CD4-positive, alpha-beta T cell (primary cell): Measurements from ENCODE around the gene RHOA. TPM values are rescaled to one million over a fixed set of nuclear protein-coding genes. Genes with fewer than 3 reads are reported as not detected.

Experiments used
- ATAC-seq: fragments of 200-7000 bp; cut with Tn5 transposase; one replicate; pipeline ENCODE4 v1.10.0; 2022; ENCODE audit warnings: mild to moderate bottlenecking; ENCODE audit not compliant: poor library complexity
- CTCF ChIA-PET: fragments of 350-600 bp; sonication (Branson Sonifier 250); formaldehyde crosslinking; loops from one replicate; lab custom pipeline; 2021; ENCODE audit warnings: antibody characterized with exemption, inconsistent platforms; lab: Charles Lee
- POLR2A ChIA-PET: fragments of 350-600 bp; sonication (Branson Sonifier 250); formaldehyde crosslinking; loops from one replicate; lab custom pipeline; 2021; ENCODE audit warnings: antibody characterized with exemption, inconsistent platforms; lab: Charles Lee
- DNase-seq, 14 experiments: peaks; one replicate each; pipeline ENCODE4 v3.0.0-alpha.2; 2013 to 2020; ENCODE audit warnings: mixed read lengths in 2 of 14
- H3K27ac ChIP-seq, 2 donors: one replicate each; pipeline versions ENCODE4 v1.5.1 to v1.7.0; 2013; ENCODE audit warnings: low read length in 2 of 2, low read depth in 1 of 2, mild to moderate bottlenecking in 1 of 2
- H3K27me3 ChIP-seq, 2 experiments: 1 replicate in 1 of 2; 2 replicates in 1 of 2; pipeline versions ENCODE4 v1.6.1 to v1.7.0; 2013; ENCODE audit warnings: low read length in 2 of 2, control low read depth in 1 of 2, mild to moderate bottlenecking in 1 of 2, moderate library complexity in 1 of 2; ENCODE audit not compliant: insufficient read depth in 2 of 2, control insufficient read depth in 1 of 2
- H3K36me3 ChIP-seq: one replicate; pipeline ENCODE4 v1.6.1; 2013; ENCODE audit warnings: low read length, control low read depth; ENCODE audit not compliant: insufficient read depth
- H3K4me1 ChIP-seq: one replicate; pipeline ENCODE4 v1.6.1; 2013; ENCODE audit warnings: low read length, control low read depth; ENCODE audit not compliant: insufficient read depth
- H3K4me3 ChIP-seq: one replicate; pipeline ENCODE4 v1.5.1; 2013; ENCODE audit warnings: mild to moderate bottlenecking, low read length, moderate library complexity
- H3K9me3 ChIP-seq, 2 experiments: 1 replicate in 1 of 2; 2 replicates in 1 of 2; pipeline versions ENCODE4 v1.6.1 to v1.7.0; 2013; ENCODE audit warnings: low read length in 2 of 2, mild to moderate bottlenecking in 2 of 2, control low read depth in 1 of 2, moderate library complexity in 1 of 2; ENCODE audit not compliant: control insufficient read depth in 1 of 2, insufficient read depth in 1 of 2
- H3K27ac Mint-ChIP-seq: one replicate; pipeline ENCODE4 v1.8.0; 2020; ENCODE audit warnings: mixed read lengths
- H3K27me3 Mint-ChIP-seq: one replicate; pipeline ENCODE4 v1.8.0; 2021; ENCODE audit warnings: mixed read lengths
- H3K36me3 Mint-ChIP-seq: one replicate; pipeline ENCODE4 v1.8.0; 2021; ENCODE audit warnings: low read depth, mixed read lengths
- H3K4me1 Mint-ChIP-seq: one replicate; pipeline ENCODE4 v1.8.0; 2021; ENCODE audit warnings: low read depth, mixed read lengths
- H3K4me3 Mint-ChIP-seq: one replicate; pipeline ENCODE4 v1.8.0; 2020; ENCODE audit warnings: mild to moderate bottlenecking, mixed read lengths
- H3K9me3 Mint-ChIP-seq: one replicate; pipeline ENCODE4 v1.8.0; 2020; ENCODE audit warnings: mixed read lengths
- CTCF ChIP-seq: fragments of 200-600 bp; IDR thresholded peaks from one replicate; pipeline ENCODE4 v1.8.0; 2022; ENCODE audit warnings: antibody characterized with exemption, mild to moderate bottlenecking
- intact Hi-C, 2 experiments: fragments of 100-400 bp; cut with DNase I in 1 of 2; cut with micrococcal nuclease in 1 of 2; formaldehyde crosslinking; loops; one replicate each; pipeline versions ENCODE4 v1.15.1 to v1.9.0; 2023 to 2025; cut with DNase I, micrococcal nuclease
- total RNA-seq, 174 experiments: library from RNA in 2 of 174; stranded (reverse) in 2 of 174; gene quantifications; one replicate each; pipeline ENCODE4 v1.2.3 and lab custom pipeline; 2021 to 2026

The RHOA gene
- total RNA-seq, 2 experiments from 2014 or later = 256 to 271 TPM

GRCh38 chr3:49416867-49417266 lies 5.1 kb upstream of the RHOA start:
- ATAC-seq = no peak
- Mint-ChIP-seq H3K36me3 (peaks cover 31% of the 10 kb centered on the region), H3K27me3 (no peaks in the 10 kb centered on the region), H3K4me3 (peak overlapping the region; percentile 75), H3K4me1 (peaks cover 68% of the 10 kb centered on the region), H3K9me3 (no peaks in the 10 kb centered on the region), H3K27ac (peak overlapping the region; percentile 91)
- peak overlapping the region; percentile 85 to 89 for H3K27ac ChIP-seq
- H3K9me3 ChIP-seq = no peaks in the 10 kb centered on the region
- CTCF ChIA-PET = interaction anchor here (1.1 to 2.4 kb wide), 3 partner anchors 12 to 33 kb away, joined by 4 to 45 read pairs (median 11); partner anchors contain the start of gene NICN1
- H3K36me3 ChIP-seq = peaks cover 39% of the 10 kb centered on the region
- POLR2A ChIA-PET = interaction anchor here (0.5 to 4.3 kb wide), 8 partner anchors 9 to 410 kb away, joined by 3 to 40 read pairs (median 13); partner anchors contain the start of genes DAG1, NICN1, USP4 and WDR6
- intact Hi-C loops = no loop called here
- no peak for DNase-seq
- no peak overlapping the region for H3K4me3 ChIP-seq
- no peak for TF ChIP-seq CTCF
- no peaks in the 10 kb centered on the region for H3K27me3 ChIP-seq
- H3K4me1 ChIP-seq = peaks cover 86% of the 10 kb centered on the region

GRCh38 chr3:49415931-49416601 lies 4.3 kb upstream of the RHOA start:
- Histone ChIP-seq H3K4me3 (peak overlapping the region; percentile 17), H3K4me1 (peaks cover 79% of the 10 kb centered on the region), H3K27ac (peak overlapping the region; percentile 85 to 89), H3K27me3 (no peaks in the 10 kb centered on the region), H3K36me3 (peaks cover 34% of the 10 kb centered on the region), H3K9me3 (no peaks in the 10 kb centered on the region)
- ATAC-seq = peak; percentile 39
- H3K4me3 Mint-ChIP-seq = peak overlapping the region; percentile 75
- peak; percentile 18 to 92 (median 47) for DNase-seq
- ChIA-PET CTCF (interaction anchor here (0.5 to 2.4 kb wide), 10 partner anchors 11 to 124 kb away, joined by 3 to 45 read pairs (median 5); partner anchors contain the start of genes NICN1 and USP4), POLR2A (interaction anchor here (1.0 to 4.3 kb wide), 9 partner anchors 10 to 409 kb away, joined by 3 to 40 read pairs (median 8); partner anchors contain the start of genes DAG1, NICN1, USP4 and WDR6)
- no peak for TF ChIP-seq CTCF
- peaks cover 68% of the 10 kb centered on the region for H3K4me1 Mint-ChIP-seq
- H3K27ac Mint-ChIP-seq = peak overlapping the region; percentile 91
- no peaks in the 10 kb centered on the region for H3K9me3 Mint-ChIP-seq
- intact Hi-C loops = loop anchor here (1.0 kb wide), 1 partner anchor 33 kb away; no protein-coding TSS in a partner anchor
- H3K27me3 Mint-ChIP-seq = no peaks in the 10 kb centered on the region
- H3K36me3 Mint-ChIP-seq = peaks cover 33% of the 10 kb centered on the region

GRCh38 chr3:49414753-49415152 lies 3.0 kb upstream of the RHOA start:
- POLR2A ChIA-PET = interaction anchor here (2.7 to 4.3 kb wide), 3 partner anchors 11 to 75 kb away, joined by 8 to 40 read pairs (median 18); partner anchors contain the start of genes DAG1 and USP4
- TF ChIP-seq CTCF = no peak
- Histone ChIP-seq H3K27ac (peak overlapping the region; percentile 4 to 89), H3K36me3 (peaks cover 25% of the 10 kb centered on the region), H3K4me1 (peaks cover 78% of the 10 kb centered on the region), H3K9me3 (no peaks in the 10 kb centered on the region), H3K4me3 (no peak overlapping the region), H3K27me3 (no peaks in the 10 kb centered on the region)
- CTCF ChIA-PET = interaction anchor here (1.1 to 3.4 kb wide), 3 partner anchors 28 to 35 kb away, joined by 3 to 45 read pairs (median 16); no protein-coding TSS in a partner anchor
- intact Hi-C loops = loop anchor here (1.0 to 5.0 kb wide), 5 partner anchors 35 to 883 kb away; partner anchors contain the start of genes GPX1 (in 1 of the 2), HYAL3 (in 1 of the 2), NAA80 (in 1 of the 2) and NDUFAF3 (in 1 of the 2)
- Mint-ChIP-seq H3K27ac (peak overlapping the region; percentile 91), H3K36me3 (peaks cover 33% of the 10 kb centered on the region), H3K4me3 (no peak overlapping the region), H3K4me1 (peaks cover 72% of the 10 kb centered on the region), H3K27me3 (no peaks in the 10 kb centered on the region), H3K9me3 (no peaks in the 10 kb centered on the region)
- no peak for ATAC-seq
- DNase-seq = no peak
